SK-MEL-5 (cell line): ENCODE results near the gene VAT1. TPM values are rescaled to one million over a fixed set of nuclear protein-coding genes. Genes with fewer than 3 reads are reported as not detected.
A peak's percentile ranks its signal among the peaks of the same experiment; 100 is the strongest.
"Not testable (repeated sequence)": the region's sequence is repeated elsewhere in the genome, so short reads cannot be mapped to it uniquely, and the experiment has no call there.

Experiments
- DNase-seq: peaks from one replicate; pipeline ENCODE4 v3.0.0-alpha.2; 2016; ENCODE audit warnings: low read depth, low spot score
- in situ Hi-C: cut with HindIII; loops from 2 replicates; pipeline ENCODE4 v1.10.0; 2016; ENCODE audit warnings: low sequenced_read_pairs, high pct_unique_total_duplicates, low pct_unique_long_range_greater_than_20kb
- total RNA-seq: library from RNA; depleted of rRNA; stranded (reverse); fragments of >200 nt; shearing (Covaris generic); gene quantifications from 2 replicates; pipeline ENCODE4 v1.2.3, GENCODE V29; 2014

The VAT1 gene
- total RNA-seq, 1 experiment from 2014 or later: 315 TPM

GRCh38 chr17:43014649-43015542, 7.3 kb downstream of the VAT1 start:
- no peak for DNase-seq
- in situ Hi-C loops: no loop called here

- DNase-seq: no peak
- in situ Hi-C loops: no loop called here
Measured at GRCh38 chr17:43014020-43014648, 8.1 kb downstream of the VAT1 start.

GRCh38 chr17:43013296-43013695, 8.9 kb downstream of the VAT1 start:
- in situ Hi-C loops: no loop called here

GRCh38 chr17:43011728-43012472, 10.3 kb downstream of the VAT1 start:
- in situ Hi-C loops: no loop called here
- DNase-seq: no peak

More at GRCh38 chr17:43013296-43013695, 8.9 kb downstream of the VAT1 start:
- no peak for DNase-seq

GRCh38 chr17:43010667-43011308, 11.4 kb downstream of the VAT1 start:
- peak; percentile 97 for DNase-seq
- in situ Hi-C loops: no loop called here

GRCh38 chr17:43006639-43007551, 15.3 kb downstream of the VAT1 start, which contains the start of gene IFI35:
Gene IFI35, plus strand, starts transcription at chr17:43006784. Its CDS starts 164 bp downstream, at chr17:43006948.
- DNase-seq: peak; percentile 88
- in situ Hi-C loops: no loop called here

GRCh38 chr17:43003542-43004172, 18.5 kb downstream of the VAT1 start:
- in situ Hi-C loops: no loop called here
- DNase-seq: peak; percentile 86

GRCh38 chr17:43000894-43001293, 21.3 kb downstream of the VAT1 start:
- in situ Hi-C loops, DNase-seq: not testable (repeated sequence)

GRCh38 chr17:42999003-42999525, 23.1 kb downstream of the VAT1 start:
- no peak for DNase-seq
- in situ Hi-C loops: no loop called here

- peak; percentile 100 for DNase-seq
- in situ Hi-C loops: no loop called here
Measured at GRCh38 chr17:42997984-42998938, 23.9 kb downstream of the VAT1 start, which contains the start of gene RPL27. Gene RPL27, plus strand, starts transcription at chr17:42998419. Its CDS starts 332 bp downstream, at chr17:42998751.

- DNase-seq: no peak
- in situ Hi-C loops: no loop called here
Measured at GRCh38 chr17:42997390-42997983, 24.7 kb downstream of the VAT1 start.

- in situ Hi-C loops, DNase-seq: not testable (repeated sequence)
Measured at GRCh38 chr17:42993913-42994312, 28.3 kb downstream of the VAT1 start.

- in situ Hi-C loops: no loop called here
- DNase-seq: no peak
Measured at GRCh38 chr17:42992872-42993271, 29.3 kb downstream of the VAT1 start.

- in situ Hi-C loops: no loop called here
- no peak for DNase-seq
Measured at GRCh38 chr17:42991471-42991870, 30.7 kb downstream of the VAT1 start.
